Body of pancreas (tissue), 4 donors: ENCODE measurements around the gene PLCG2. TPM values are rescaled to one million over a fixed set of nuclear protein-coding genes. Genes with fewer than 3 reads are reported as not detected.

Experiments used
- ATAC-seq: fragments of 150-250 bp; one replicate; pipeline ENCODE4 v1.9.1; 2016
- DNase-seq, 4 donors: peaks; one replicate each; pipeline ENCODE4 v3.0.0-alpha.2; 2019
- H3K27ac ChIP-seq, 4 donors: fragments of 200-600 bp; sonication (generic); 1 replicate in 3 of 4; 2 replicates in 1 of 4; pipeline versions ENCODE4 v1.5.1 to v1.6.1; 2016 to 2019; ENCODE audit warnings: mild to moderate bottlenecking in 1 of 4, mixed read lengths in 1 of 4, moderate library complexity in 1 of 4
- H3K27me3 ChIP-seq, 2 donors: fragments of 200-600 bp; sonication (generic); one replicate each; pipeline ENCODE4 v1.6.0; 2016; ENCODE audit warnings: mild to moderate bottlenecking in 1 of 2
- H3K36me3 ChIP-seq, 2 donors: fragments of 200-600 bp; sonication (generic); replicated peaks in 1 of 2; 2 replicates each; pipeline ENCODE4 v1.5.1; 2016; ENCODE audit warnings: low read depth in 2 of 2; ENCODE audit not compliant: insufficient read depth in 1 of 2
- H3K4me1 ChIP-seq: fragments of 200-600 bp; sonication (generic); one replicate; pipeline ENCODE4 v1.6.0; 2016
- H3K4me3 ChIP-seq, 2 donors: fragments of 200-600 bp; sonication (generic); 1 replicate in 1 of 2; 2 replicates in 1 of 2; pipeline ENCODE4 v1.5.1; 2016 to 2019
- H3K9me3 ChIP-seq, 3 donors: fragments of 200-600 bp; sonication (generic); 1 replicate in 2 of 3; 2 replicates in 1 of 3; pipeline ENCODE4 v1.5.1; 2016
- POLR2A ChIP-seq, 3 donors: fragments of 450-650 bp; IDR thresholded peaks; one replicate each; pipeline ENCODE4 v1.6.1; 2016; ENCODE audit warnings: antibody characterized with exemption in 3 of 3, mild to moderate bottlenecking in 2 of 3
- WGBS, 2 donors: methylation state at CpG; one replicate each; pipeline ENCODE4 v1.1.5; 2017; 5-methylcytosine and 5-hydroxymethylcytosine counted together
- intact Hi-C: fragments of 100-400 bp; cut with DNase I; formaldehyde crosslinking; loops from one replicate; pipeline ENCODE4 v1.15.1; 2023
- total RNA-seq, 2 donors: library from RNA; depleted of rRNA; stranded (reverse); fragments of >200 nt; gene quantifications; one replicate each; pipeline ENCODE4 v1.1.0, GENCODE V29; 2016
- TF ChIP-seq, protein P1 (sequence below), 7 experiments: fragments of 450-650 bp in 4 of 7; fragments of 200-600 bp in 3 of 7; sonication (generic) in 3 of 7; IDR thresholded peaks; one replicate each; pipeline ENCODE4 v1.5.1; 2016 to 2019; ENCODE audit warnings: antibody characterized with exemption in 7 of 7

Gene PLCG2
- total RNA-seq, 2 donors from 2014 or later, result 6.7 to 9.6 TPM

DNA sequence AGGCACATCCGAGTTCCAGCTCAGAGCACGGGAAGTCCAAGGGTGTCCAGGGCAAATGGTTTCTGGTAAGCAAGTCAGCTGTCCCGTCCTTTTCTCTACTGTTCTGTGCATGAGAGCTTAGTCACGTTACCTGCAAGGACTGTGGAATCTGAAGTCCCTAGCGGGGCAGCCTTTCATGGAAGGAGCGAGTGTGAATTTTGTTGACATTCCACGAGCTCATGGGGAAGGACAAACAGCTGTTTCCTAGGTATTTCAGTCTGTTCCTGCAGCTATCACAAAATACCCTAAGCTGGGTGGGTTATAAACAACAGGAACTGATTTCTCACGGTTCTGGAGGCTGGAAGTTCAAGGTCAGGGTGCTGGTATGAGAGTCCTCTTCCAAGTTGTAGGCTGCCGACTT, 122.9 kb downstream of the PLCG2 start:
- Histone ChIP-seq H3K27me3 (no peaks in the 10 kb centered on the region), H3K27ac (no peak overlapping the region), H3K36me3 (no peaks in the 10 kb centered on the region), H3K9me3 (no peaks in the 10 kb centered on the region), H3K4me1 (no peaks in the 10 kb centered on the region), H3K4me3 (no peak overlapping the region)
- ATAC-seq (no peak), DNase-seq (no peak)
- TF ChIP-seq, protein P1, sequence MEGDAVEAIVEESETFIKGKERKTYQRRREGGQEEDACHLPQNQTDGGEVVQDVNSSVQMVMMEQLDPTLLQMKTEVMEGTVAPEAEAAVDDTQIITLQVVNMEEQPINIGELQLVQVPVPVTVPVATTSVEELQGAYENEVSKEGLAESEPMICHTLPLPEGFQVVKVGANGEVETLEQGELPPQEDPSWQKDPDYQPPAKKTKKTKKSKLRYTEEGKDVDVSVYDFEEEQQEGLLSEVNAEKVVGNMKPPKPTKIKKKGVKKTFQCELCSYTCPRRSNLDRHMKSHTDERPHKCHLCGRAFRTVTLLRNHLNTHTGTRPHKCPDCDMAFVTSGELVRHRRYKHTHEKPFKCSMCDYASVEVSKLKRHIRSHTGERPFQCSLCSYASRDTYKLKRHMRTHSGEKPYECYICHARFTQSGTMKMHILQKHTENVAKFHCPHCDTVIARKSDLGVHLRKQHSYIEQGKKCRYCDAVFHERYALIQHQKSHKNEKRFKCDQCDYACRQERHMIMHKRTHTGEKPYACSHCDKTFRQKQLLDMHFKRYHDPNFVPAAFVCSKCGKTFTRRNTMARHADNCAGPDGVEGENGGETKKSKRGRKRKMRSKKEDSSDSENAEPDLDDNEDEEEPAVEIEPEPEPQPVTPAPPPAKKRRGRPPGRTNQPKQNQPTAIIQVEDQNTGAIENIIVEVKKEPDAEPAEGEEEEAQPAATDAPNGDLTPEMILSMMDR (IDR thresholded peaks at IDR 0.05), result no peak
- TF ChIP-seq POLR2A (IDR thresholded peaks at IDR 0.05), result no peak
- WGBS, 2 donors, result 58 to 59% methylated on average over 9 of the region's 9 CpGs
- intact Hi-C loops, result no loop called here

DNA sequence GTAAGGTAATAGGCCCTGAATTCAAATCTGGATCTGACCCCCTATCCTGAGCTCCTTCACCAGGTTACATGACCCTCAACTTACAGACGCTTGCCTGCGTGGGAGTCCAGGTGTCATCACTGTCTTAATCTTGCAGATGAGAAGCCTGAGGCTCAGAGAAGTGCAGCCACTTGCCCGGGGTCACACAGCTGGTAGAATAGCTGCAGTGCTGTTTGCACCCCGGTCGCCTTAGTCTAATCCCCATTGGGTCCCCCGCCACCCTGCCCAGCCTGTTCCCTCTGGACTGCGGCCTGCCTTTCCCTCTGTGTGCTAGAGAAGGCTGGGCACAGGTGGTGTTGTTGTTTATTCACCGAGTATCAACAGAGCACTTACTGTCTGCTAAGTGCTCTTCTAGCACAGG, 125.2 kb downstream of the PLCG2 start:
- 82 to 88% methylated on average over 8 of the region's 8 CpGs for WGBS, 2 donors

DNA sequence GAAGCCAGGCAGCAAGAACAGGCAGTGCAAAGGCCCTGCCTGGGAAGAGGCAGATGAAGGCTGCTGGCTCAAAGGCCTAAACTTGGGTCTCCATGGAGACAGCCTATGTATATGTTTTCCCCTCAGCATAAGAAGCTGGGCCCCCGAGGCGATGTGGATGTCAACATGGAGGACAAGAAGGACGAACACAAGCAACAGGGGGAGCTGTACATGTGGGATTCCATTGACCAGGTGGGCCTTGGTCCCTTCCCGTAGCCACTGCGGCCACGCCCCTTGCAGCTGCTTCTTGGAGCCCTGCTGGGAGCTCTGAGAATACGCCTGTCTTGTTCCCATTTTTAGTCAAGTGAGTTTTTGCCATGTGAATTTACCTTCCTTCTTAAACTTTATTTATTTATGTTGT, 126.2 kb downstream of the PLCG2 start:
- Histone ChIP-seq H3K4me3 (no peak overlapping the region), H3K4me1 (no peaks in the 10 kb centered on the region), H3K27me3 (no peaks in the 10 kb centered on the region), H3K9me3 (no peaks in the 10 kb centered on the region), H3K36me3 (no peaks in the 10 kb centered on the region), H3K27ac (no peak overlapping the region)
- DNase-seq, result no peak
- TF ChIP-seq, protein P1 (IDR thresholded peaks at IDR 0.05), result no peak
- no peak for TF ChIP-seq POLR2A (IDR thresholded peaks at IDR 0.05)
- intact Hi-C loops, result no loop called here
- WGBS, 2 donors, result 84 to 88% methylated on average over 6 to 7 of the region's 7 CpGs
- no peak for ATAC-seq

More for the DNA sequence above, 125.2 kb downstream of the PLCG2 start:
- no peak overlapping the region for H3K4me3 ChIP-seq
- H3K27me3 ChIP-seq, result no peaks in the 10 kb centered on the region
- TF ChIP-seq, protein P1 (IDR thresholded peaks at IDR 0.05), result no peak
- no peak for TF ChIP-seq POLR2A (IDR thresholded peaks at IDR 0.05)
- intact Hi-C loops, result no loop called here
- no peaks in the 10 kb centered on the region for H3K4me1 ChIP-seq
- H3K9me3 ChIP-seq, result no peaks in the 10 kb centered on the region
- H3K27ac ChIP-seq, result no peak overlapping the region
- no peak for ATAC-seq
- no peaks in the 10 kb centered on the region for H3K36me3 ChIP-seq
- no peak for DNase-seq

DNA sequence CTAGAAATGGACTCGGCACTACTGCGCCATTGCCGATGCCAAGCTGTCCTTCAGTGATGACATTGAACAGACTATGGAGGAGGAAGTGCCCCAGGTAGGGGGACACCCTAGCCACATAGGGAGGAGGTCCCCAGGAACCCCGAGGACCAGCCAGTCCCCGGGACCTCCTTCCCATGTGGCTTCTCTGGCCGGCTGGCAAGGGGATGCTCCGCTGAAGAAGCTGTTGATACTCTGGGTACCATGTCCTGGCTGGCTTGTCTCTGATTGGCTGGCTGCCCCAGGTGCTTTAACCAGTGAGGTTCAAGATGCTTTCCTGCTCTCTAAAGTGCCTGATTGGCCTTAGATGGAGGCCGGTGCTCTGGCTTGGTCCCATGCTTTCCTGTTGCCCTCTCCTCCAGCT, 128.6 kb downstream of the PLCG2 start:
- Histone ChIP-seq H3K4me3 (no peak overlapping the region), H3K27me3 (no peaks in the 10 kb centered on the region), H3K27ac (no peak overlapping the region), H3K9me3 (no peaks in the 10 kb centered on the region), H3K36me3 (no peaks in the 10 kb centered on the region), H3K4me1 (no peaks in the 10 kb centered on the region)
- TF ChIP-seq, protein P1 (IDR thresholded peaks at IDR 0.05), result no peak
- no peak for TF ChIP-seq POLR2A (IDR thresholded peaks at IDR 0.05)
- no peak for DNase-seq
- intact Hi-C loops, result no loop called here
- ATAC-seq, result no peak
- WGBS, 2 donors, result 66 to 74% methylated on average over 3 to 8 of the region's 8 CpGs

DNA sequence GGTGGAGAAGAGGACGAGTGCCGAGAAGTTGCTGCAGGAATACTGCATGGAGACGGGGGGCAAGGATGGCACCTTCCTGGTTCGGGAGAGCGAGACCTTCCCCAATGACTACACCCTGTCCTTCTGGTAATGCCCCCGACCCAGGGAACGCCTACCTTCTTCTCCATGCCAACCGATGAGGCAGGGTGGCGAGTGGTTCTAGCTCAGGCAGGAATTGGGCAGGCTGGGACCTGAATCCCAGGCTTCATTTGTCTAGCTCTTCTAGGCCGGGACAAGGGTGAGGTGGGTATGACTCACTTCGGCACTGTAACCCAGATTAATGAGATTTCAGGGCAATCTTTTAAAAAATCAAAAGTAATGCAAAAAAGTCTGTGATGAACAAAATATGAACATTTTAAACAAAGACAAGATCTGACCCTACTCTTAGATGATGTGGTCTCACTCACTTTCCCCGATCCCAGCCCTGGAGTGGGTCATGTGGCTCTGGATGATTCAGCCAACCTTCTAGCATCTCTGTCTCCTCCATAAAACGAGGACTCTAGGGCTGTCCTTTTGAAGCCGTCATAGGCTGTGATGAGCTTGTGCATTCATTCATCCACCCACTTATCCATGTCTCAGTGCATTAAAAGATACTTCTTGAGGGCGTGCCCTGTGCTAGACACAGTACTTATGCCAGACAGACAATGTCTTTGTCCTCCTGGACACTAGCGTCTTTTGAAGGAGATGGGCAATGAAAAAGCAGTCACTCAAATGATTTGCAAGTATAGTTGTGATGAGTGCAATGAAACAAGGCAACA, 129.6 kb downstream of the PLCG2 start:
- WGBS, 2 donors, result 76 to 79% methylated on average over 16 of the region's 16 CpGs
- no peaks in the 10 kb centered on the region for H3K27me3 ChIP-seq
- intact Hi-C loops, result no loop called here
- no peak for DNase-seq
- H3K27ac ChIP-seq, result no peak overlapping the region
- no peaks in the 10 kb centered on the region for H3K9me3 ChIP-seq
- no peak overlapping the region for H3K4me3 ChIP-seq
- ATAC-seq, result no peak
- no peaks in the 10 kb centered on the region for H3K4me1 ChIP-seq
- no peaks in the 10 kb centered on the region for H3K36me3 ChIP-seq
- no peak for TF ChIP-seq POLR2A (IDR thresholded peaks at IDR 0.05)
- TF ChIP-seq, protein P1 (IDR thresholded peaks at IDR 0.05), result no peak
